IgD-negative memory B cell (primary cell): ENCODE measurements around the gene PTH2R. TPM values are rescaled to one million over a fixed set of nuclear protein-coding genes. Genes with fewer than 3 reads are reported as not detected.

Source experiments
- H3K27ac Mint-ChIP-seq, 3 donors: one replicate each; pipeline ENCODE4 v1.8.0; 2020 to 2022; ENCODE audit warnings: mild to moderate bottlenecking in 3 of 3, mixed read lengths in 3 of 3, moderate library complexity in 1 of 3
- H3K27me3 Mint-ChIP-seq: one replicate; pipeline ENCODE4 v1.8.0; 2021; ENCODE audit warnings: mixed read lengths
- H3K36me3 Mint-ChIP-seq: one replicate; pipeline ENCODE4 v1.8.0; 2020; ENCODE audit warnings: mild to moderate bottlenecking, mixed read lengths
- H3K4me1 Mint-ChIP-seq, 3 donors: one replicate each; pipeline ENCODE4 v1.8.0; 2020 to 2022; ENCODE audit warnings: mixed read lengths in 3 of 3, mild to moderate bottlenecking in 1 of 3
- H3K4me3 Mint-ChIP-seq, 4 donors: one replicate each; pipeline ENCODE4 v1.8.0; 2020 to 2022; ENCODE audit warnings: mild to moderate bottlenecking in 4 of 4, mixed read lengths in 4 of 4, moderate library complexity in 3 of 4
- H3K9me3 Mint-ChIP-seq, 3 donors: one replicate each; pipeline ENCODE4 v1.8.0; 2020 to 2021; ENCODE audit warnings: mixed read lengths in 3 of 3, mild to moderate bottlenecking in 1 of 3
- polyA plus RNA-seq: library from polyadenylated mRNA; unstranded; fragments of 300-500 nt; fragmentation: Illumina TruSeq; gene quantifications from one replicate; pipeline ENCODE4 v1.2.3, GENCODE V29; 2021

Gene PTH2R
- 0.23 TPM for polyA plus RNA-seq

GRCh38 chr2:208406474-208407451 lies at the start of gene PTH2R:
Gene PTH2R (plus strand): TSS chr2:208406792. CDS start chr2:208407044, 252 bp downstream.
- Mint-ChIP-seq H3K36me3 (no peaks in the 10 kb centered on the region), H3K27me3 (peaks cover 44% of the 10 kb centered on the region), H3K27ac (no peak within 1 kb of the TSS), H3K4me3 (peak within 1 kb of the TSS in 3 of 4 donors; percentile 22 to 64 (median 35)), H3K9me3 (peaks cover 0 to 2% (median 0%) of the 10 kb centered on the region in 3 donors), H3K4me1 (peaks cover 0 to 7% (median 0%) of the 10 kb centered on the region in 3 donors)

GRCh38 chr2:208356846-208357574 lies 49.6 kb upstream of the PTH2R start:
- H3K27ac Mint-ChIP-seq = peak overlapping the region; percentile 51 to 81 (median 66)
- peaks cover 6% of the 10 kb centered on the region for H3K36me3 Mint-ChIP-seq
- peaks cover 0 to 2% (median 0%) of the 10 kb centered on the region in 3 donors for H3K9me3 Mint-ChIP-seq
- H3K27me3 Mint-ChIP-seq = no peaks in the 10 kb centered on the region
- H3K4me1 Mint-ChIP-seq = peaks cover 1 to 5% (median 4%) of the 10 kb centered on the region in 3 donors
- H3K4me3 Mint-ChIP-seq = no peak overlapping the region

- peaks cover 0 to 2% (median 0%) of the 10 kb centered on the region in 3 donors for H3K9me3 Mint-ChIP-seq
Observed at GRCh38 chr2:208358758-208359631, 47.6 kb upstream of the PTH2R start.

GRCh38 chr2:208359632-208359986 lies 47.0 kb upstream of the PTH2R start:
- Mint-ChIP-seq H3K27me3 (no peaks in the 10 kb centered on the region), H3K4me1 (peaks cover 3 to 9% (median 4%) of the 10 kb centered on the region in 3 donors), H3K36me3 (peaks cover 12% of the 10 kb centered on the region), H3K9me3 (peaks cover 0 to 4% (median 2%) of the 10 kb centered on the region in 3 donors), H3K4me3 (peak overlapping the region in 2 of 4 donors; percentile 47 to 54), H3K27ac (peak overlapping the region in 1 of 3 donors; percentile 77)

More at GRCh38 chr2:208358758-208359631, 47.6 kb upstream of the PTH2R start:
- H3K27ac Mint-ChIP-seq = peak overlapping the region in 1 of 3 donors; percentile 77
- no peaks in the 10 kb centered on the region for H3K27me3 Mint-ChIP-seq
- peaks cover 3 to 9% (median 4%) of the 10 kb centered on the region in 3 donors for H3K4me1 Mint-ChIP-seq
- H3K36me3 Mint-ChIP-seq = peaks cover 10% of the 10 kb centered on the region
- H3K4me3 Mint-ChIP-seq = peak overlapping the region in 2 of 4 donors; percentile 47 to 54

GRCh38 chr2:208360259-208361076 lies 46.1 kb upstream of the PTH2R start:
- Mint-ChIP-seq H3K4me3 (no peak overlapping the region), H3K27ac (no peak overlapping the region), H3K4me1 (peaks cover 3 to 6% (median 4%) of the 10 kb centered on the region in 3 donors), H3K9me3 (peaks cover 0 to 9% (median 2%) of the 10 kb centered on the region in 3 donors), H3K27me3 (no peaks in the 10 kb centered on the region), H3K36me3 (peaks cover 11% of the 10 kb centered on the region)

- H3K27ac Mint-ChIP-seq = no peak overlapping the region
- peaks cover 4 to 8% (median 6%) of the 10 kb centered on the region in 3 donors for H3K4me1 Mint-ChIP-seq
- peaks cover 0 to 9% (median 2%) of the 10 kb centered on the region in 3 donors for H3K9me3 Mint-ChIP-seq
- H3K27me3 Mint-ChIP-seq = no peaks in the 10 kb centered on the region
- no peak overlapping the region for H3K4me3 Mint-ChIP-seq
- H3K36me3 Mint-ChIP-seq = peaks cover 11% of the 10 kb centered on the region
Observed at GRCh38 chr2:208361077-208361441, 45.5 kb upstream of the PTH2R start.

- Mint-ChIP-seq H3K9me3 (peaks cover 0 to 9% (median 2%) of the 10 kb centered on the region in 3 donors), H3K4me3 (peak overlapping the region in 1 of 4 donors; percentile 42), H3K36me3 (peaks cover 10% of the 10 kb centered on the region), H3K27me3 (no peaks in the 10 kb centered on the region), H3K27ac (no peak overlapping the region), H3K4me1 (peaks cover 9 to 19% (median 11%) of the 10 kb centered on the region in 3 donors)
Observed at GRCh38 chr2:208363485-208363884, 43.1 kb upstream of the PTH2R start.

- peak overlapping the region; percentile 81 to 92 (median 85) for H3K27ac Mint-ChIP-seq
- H3K27me3 Mint-ChIP-seq = no peaks in the 10 kb centered on the region
- H3K36me3 Mint-ChIP-seq = peaks cover 6% of the 10 kb centered on the region
- H3K9me3 Mint-ChIP-seq = peaks cover 0 to 9% (median under 1%) of the 10 kb centered on the region in 3 donors
- peak overlapping the region; percentile 54 to 84 (median 76) for H3K4me3 Mint-ChIP-seq
- peaks cover 9 to 19% (median 11%) of the 10 kb centered on the region in 3 donors for H3K4me1 Mint-ChIP-seq
Observed at GRCh38 chr2:208366215-208367127, 40.1 kb upstream of the PTH2R start.

- H3K4me3 Mint-ChIP-seq = no peak overlapping the region
- peaks cover 0 to 9% (median 0%) of the 10 kb centered on the region in 3 donors for H3K9me3 Mint-ChIP-seq
- H3K36me3 Mint-ChIP-seq = peaks cover 2% of the 10 kb centered on the region
- H3K27ac Mint-ChIP-seq = no peak overlapping the region
- no peaks in the 10 kb centered on the region for H3K27me3 Mint-ChIP-seq
- H3K4me1 Mint-ChIP-seq = peaks cover 8 to 23% (median 12%) of the 10 kb centered on the region in 3 donors
Observed at GRCh38 chr2:208369091-208369490, 37.5 kb upstream of the PTH2R start.

GRCh38 chr2:208370881-208371633 lies 35.5 kb upstream of the PTH2R start:
- H3K9me3 Mint-ChIP-seq = no peaks in the 10 kb centered on the region
- peak overlapping the region in 2 of 3 donors; percentile 25 to 55 for H3K27ac Mint-ChIP-seq
- H3K4me1 Mint-ChIP-seq = peaks cover 7 to 21% (median 10%) of the 10 kb centered on the region in 3 donors

GRCh38 chr2:208371634-208371935 lies 35.0 kb upstream of the PTH2R start:
- H3K4me1 Mint-ChIP-seq = peaks cover 4 to 16% (median 6%) of the 10 kb centered on the region in 3 donors
- no peaks in the 10 kb centered on the region for H3K9me3 Mint-ChIP-seq
- no peaks in the 10 kb centered on the region for H3K36me3 Mint-ChIP-seq
- H3K27ac Mint-ChIP-seq = peak overlapping the region in 1 of 3 donors; percentile 55
- no peak overlapping the region for H3K4me3 Mint-ChIP-seq
- H3K27me3 Mint-ChIP-seq = peaks cover 2% of the 10 kb centered on the region

More at GRCh38 chr2:208370881-208371633, 35.5 kb upstream of the PTH2R start:
- H3K36me3 Mint-ChIP-seq = no peaks in the 10 kb centered on the region
- peaks cover 2% of the 10 kb centered on the region for H3K27me3 Mint-ChIP-seq
- no peak overlapping the region for H3K4me3 Mint-ChIP-seq

GRCh38 chr2:208373460-208374089 lies 33.0 kb upstream of the PTH2R start:
- H3K36me3 Mint-ChIP-seq = no peaks in the 10 kb centered on the region
- H3K27me3 Mint-ChIP-seq = peaks cover 2% of the 10 kb centered on the region
- no peak overlapping the region for H3K4me3 Mint-ChIP-seq
- no peak overlapping the region for H3K27ac Mint-ChIP-seq
- no peaks in the 10 kb centered on the region for H3K9me3 Mint-ChIP-seq
- H3K4me1 Mint-ChIP-seq = peaks cover 3 to 4% (median 4%) of the 10 kb centered on the region in 3 donors
